Stimulated activated CD4-positive, alpha-beta T cell treated with anti-CD3 and anti-CD28 coated beads, Interleukin-12 subunit alpha, Interleukin-12 subunit beta, amount 100 ng/mL, for 48 hours (primary cell): ENCODE measurements around the gene PCBP1.
A peak's percentile ranks its signal among the peaks of the same experiment; 100 is the strongest.
"Not testable (repeated sequence)": the region's sequence is repeated elsewhere in the genome, so short reads cannot be mapped to it uniquely, and the experiment has no call there.

ENCODE experiments used
- DNase-seq, 3 donors: peaks; one replicate each; pipeline ENCODE4 v3.0.0-alpha.2; 2020; ENCODE audit warnings: low read depth in 2 of 3, low spot score in 1 of 3

The PCBP1 gene

GRCh38 chr2:70086838-70087701 is at the start of gene PCBP1:
TSS of gene PCBP1 (plus strand) at chr2:70087477. CDS start at chr2:70087744, 267 bp downstream.
- DNase-seq, result peak; percentile 91 to 99 (median 97)

GRCh38 chr2:70039366-70039765 is 47.9 kb upstream of the PCBP1 start:
- no peak for DNase-seq

DNA sequence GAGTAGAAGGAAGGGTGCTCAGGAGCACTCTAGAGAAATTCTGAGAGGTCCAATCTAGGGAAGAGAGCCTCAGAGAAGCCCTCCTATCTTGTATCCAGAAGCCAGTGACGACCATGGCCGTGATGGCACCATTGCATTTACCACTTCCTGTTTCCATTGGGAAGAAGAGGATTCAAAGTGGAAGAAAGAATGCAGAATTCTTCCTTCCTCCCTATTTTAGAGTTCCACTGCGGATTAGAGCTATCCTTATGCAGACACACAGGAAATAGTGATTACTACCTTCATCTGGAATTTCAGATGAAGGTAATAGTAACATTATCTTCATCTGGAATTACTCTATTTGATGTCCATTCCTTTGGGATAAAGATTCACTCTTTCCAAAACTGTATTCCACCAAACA is 45.6 kb upstream of the PCBP1 start:
- DNase-seq, result no peak

GRCh38 chr2:70042246-70042645 is 45.0 kb upstream of the PCBP1 start:
- DNase-seq, result no peak

DNA sequence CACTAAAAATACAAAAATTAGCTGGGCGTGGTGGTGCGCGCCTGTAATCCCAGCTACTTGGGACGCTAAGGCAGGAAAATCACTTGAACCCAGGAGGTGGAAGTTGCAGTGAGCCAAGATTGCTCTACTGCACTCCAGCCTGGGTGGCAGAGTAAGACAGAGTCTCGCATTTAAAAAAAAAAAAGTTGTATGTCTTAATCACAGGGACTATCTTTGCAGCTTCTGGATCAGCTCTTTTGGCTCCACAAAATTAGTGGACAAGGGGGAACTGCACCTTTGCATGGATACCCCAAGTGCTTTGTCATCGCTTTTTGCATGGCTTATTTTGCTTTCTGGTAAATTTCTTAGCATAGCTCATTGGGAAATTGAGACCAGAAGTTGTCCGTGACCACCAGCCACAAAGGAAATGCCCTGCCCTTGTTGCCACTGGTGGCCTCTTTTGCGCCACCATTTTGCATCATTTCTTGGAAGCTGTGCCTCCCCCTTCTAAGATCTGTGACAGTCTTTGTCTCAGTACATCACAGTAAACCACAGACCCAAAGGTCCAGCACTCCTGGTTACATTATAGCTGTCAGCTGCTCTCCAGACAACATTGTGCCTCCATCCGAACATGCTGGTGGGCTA is 43.9 kb upstream of the PCBP1 start:
- no peak for DNase-seq

DNA sequence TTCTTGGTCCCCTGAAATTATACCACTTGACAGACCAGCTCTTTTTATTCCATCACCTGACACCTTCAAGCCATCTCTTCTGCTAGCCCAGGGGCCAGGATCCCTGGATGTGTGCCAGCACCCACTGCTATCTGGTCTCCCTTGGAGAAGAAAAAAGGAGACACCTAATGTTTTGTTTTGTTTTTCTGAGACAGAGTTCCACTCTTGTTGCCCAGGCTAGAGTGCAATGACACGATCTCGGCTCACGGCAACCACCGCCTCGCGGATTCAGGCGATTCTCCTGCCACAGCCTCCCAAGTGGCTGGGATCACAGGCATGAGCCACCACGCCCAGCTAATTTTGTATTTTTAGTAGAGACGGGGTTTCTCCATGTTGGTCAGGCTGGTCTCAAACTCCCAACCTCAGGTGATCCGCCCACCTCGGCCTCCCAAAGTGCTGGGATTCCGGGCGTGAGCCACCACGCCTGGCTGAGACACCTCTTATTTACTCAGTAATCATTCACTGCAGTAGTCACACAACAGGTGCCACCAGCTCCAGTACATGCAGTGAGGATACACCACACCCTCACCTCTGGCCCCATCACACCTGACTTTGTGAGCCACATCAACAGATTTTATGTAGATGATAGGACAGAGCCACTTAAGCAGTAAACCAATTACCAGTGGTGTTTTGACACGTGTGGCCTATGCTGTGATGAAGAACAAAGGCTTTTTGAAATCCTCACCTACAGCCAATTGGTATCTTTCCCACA is 42.8 kb upstream of the PCBP1 start:
- DNase-seq, result no peak

DNA sequence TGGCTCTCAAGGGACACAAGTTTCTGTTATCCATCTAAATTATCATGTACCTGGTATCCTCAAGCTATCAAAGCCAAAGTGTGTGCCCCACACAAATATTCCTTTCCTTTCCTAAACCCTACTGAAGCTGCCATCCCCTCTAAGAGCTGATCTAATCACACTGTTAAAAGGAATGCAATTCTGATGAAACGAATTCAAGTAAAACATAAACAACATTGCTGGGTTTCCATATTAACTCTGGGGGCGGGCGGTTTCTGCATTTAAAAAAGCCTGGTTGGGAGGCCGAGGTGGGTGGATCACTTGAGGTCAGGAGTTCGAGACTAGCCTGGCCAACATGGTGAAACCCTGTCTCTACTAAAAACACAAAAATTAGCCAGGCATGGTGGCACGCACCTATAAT is 41.9 kb upstream of the PCBP1 start:
- DNase-seq, result no peak

- no peak for DNase-seq
Measured at GRCh38 chr2:70045932-70046331, 41.3 kb upstream of the PCBP1 start.

- DNase-seq, result no peak
Measured at GRCh38 chr2:70046534-70046933, 40.7 kb upstream of the PCBP1 start.

GRCh38 chr2:70047451-70047850 is 39.8 kb upstream of the PCBP1 start:
- no peak for DNase-seq

- DNase-seq, result no peak
Measured at GRCh38 chr2:70049255-70049654, 38.0 kb upstream of the PCBP1 start.

GRCh38 chr2:70050631-70051425 is 36.4 kb upstream of the PCBP1 start:
- DNase-seq, result no peak

GRCh38 chr2:70055259-70055658 is 32.0 kb upstream of the PCBP1 start:
- DNase-seq, result not testable (repeated sequence)

GRCh38 chr2:70061317-70061716 is 26.0 kb upstream of the PCBP1 start:
- DNase-seq, result no peak

DNA sequence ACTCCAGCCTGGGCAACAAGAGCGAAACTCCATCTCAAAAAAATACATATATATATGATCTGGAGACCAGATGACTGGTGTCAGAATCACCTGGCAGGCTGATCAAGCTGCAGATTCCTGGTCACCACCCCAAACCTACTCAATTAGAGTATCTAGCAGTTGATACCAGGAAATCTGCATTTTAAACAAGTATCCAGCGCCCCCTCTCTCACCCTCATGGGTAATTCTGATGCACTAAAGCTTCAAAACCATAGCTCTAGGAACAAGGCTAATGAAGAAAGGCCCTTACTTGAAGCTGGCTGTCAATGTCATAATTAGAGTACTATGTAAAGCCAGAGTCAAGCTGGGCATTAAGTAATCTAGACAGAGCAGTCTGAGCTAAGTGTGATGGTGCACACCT is 25.0 kb upstream of the PCBP1 start:
- DNase-seq, result no peak

DNA sequence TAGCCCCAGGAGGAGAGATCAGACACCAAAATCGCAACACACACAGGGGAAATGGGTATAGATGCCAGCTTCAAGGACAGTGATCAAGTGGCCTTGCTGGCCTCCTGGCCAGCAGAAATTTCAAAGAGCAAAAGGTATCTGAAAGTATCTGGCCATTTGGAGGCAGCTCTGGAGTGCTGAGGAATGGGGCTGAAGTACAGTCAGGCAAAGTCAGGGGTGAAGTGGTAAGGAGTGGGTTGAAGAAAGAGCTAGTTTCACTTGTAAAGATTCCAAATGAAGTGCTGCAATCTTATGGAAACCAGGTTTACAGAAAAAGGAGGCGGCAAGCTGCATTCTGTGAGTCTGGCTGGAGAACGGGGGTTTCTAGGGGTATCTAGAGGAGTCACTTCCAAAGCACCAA is 19.2 kb upstream of the PCBP1 start:
- no peak for DNase-seq

DNA sequence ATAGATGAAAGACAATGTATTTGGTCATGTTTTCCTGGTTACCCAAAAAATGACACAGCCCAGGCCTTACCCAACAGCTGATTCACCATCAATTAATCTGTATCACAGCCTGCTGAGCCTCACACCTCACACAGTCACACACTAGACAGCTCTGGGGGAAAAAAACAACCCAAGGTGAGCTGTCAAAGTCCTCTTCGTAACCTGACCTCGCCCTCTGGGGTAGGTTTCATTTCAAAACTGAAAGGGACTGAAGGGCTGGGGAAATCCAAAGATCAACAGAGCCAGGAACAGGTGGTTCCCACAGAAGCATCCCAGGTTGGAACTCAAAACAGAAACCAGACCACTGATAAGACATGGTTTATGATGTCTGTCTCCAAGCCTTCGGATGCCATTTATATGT is 18.2 kb upstream of the PCBP1 start:
- DNase-seq, result peak; percentile 57 to 73 (median 71)

DNA sequence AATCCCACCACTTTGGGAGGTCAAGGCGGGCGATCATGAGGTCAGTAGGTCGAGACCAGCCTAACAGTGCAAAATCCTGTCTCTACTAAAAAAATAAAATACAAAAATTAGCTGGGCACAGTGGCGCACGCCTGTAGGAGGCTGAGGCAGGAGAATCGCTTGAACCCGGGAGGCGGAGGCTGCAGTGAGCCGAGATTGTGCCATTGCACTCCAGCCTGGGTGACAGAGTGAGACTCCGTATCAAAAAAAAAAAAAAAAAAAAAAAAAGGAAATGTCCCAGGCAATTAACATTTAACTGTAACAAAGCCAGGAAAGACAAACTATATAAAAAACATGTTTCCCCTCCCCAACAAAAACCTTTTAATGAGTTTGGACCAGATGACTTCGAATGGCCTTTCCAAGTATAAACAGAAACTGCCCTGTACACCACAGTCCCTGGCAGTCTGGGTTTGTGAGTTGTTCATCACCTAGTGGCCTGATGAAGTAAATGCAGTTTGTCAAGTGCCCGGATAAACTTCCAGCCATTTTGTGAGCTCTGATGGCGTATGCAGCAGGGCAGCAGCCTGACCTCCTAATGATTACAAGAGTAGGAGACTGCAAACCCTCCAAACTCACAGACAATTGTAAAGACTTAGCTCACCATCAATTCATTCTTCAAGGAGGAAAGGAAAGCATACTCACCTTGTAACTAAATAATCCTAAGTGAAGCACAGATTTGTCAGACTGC is 16.6 kb upstream of the PCBP1 start:
- DNase-seq, result peak in 1 of 3 donors; percentile 33

- DNase-seq, result no peak
Measured at GRCh38 chr2:70073493-70073892, 13.8 kb upstream of the PCBP1 start.

GRCh38 chr2:70078384-70078783 is 8.9 kb upstream of the PCBP1 start:
- DNase-seq, result no peak
